HG03521 (cell line): ENCODE results near the gene CCDC117.
"Not testable (repeated sequence)": the region's sequence is repeated elsewhere in the genome, so short reads cannot be mapped to it uniquely, and the experiment has no call there.

Experiments
- ATAC-seq: cut with Tn5 transposase; IDR thresholded peaks from one replicate; pipeline ENCODE4 v1.9.1; 2021; ENCODE audit warnings: mild to moderate bottlenecking, moderate library complexity; ENCODE audit not compliant: unreplicated experiment

CCDC117 gene

DNA sequence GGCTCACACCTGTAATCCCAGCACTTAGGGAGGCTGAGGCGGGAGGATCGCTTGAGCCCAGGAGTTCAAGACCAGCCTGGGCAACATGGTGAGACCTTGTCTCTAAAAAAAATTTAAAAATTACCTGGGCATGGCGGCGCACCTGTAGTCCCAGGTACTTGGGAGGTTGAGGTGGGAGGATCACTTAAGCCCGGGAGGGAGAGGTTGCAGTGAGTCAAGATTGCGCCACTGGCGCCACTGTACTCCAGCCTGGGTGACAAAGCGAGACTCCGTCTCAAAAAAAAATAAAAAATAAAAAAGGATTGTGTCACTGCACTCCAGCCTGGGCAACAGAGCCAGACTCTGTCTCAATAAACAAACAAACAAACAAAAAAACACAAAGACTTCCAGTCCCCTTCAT, 52.0 kb downstream of the CCDC117 start:
- not testable (repeated sequence) for ATAC-seq

DNA sequence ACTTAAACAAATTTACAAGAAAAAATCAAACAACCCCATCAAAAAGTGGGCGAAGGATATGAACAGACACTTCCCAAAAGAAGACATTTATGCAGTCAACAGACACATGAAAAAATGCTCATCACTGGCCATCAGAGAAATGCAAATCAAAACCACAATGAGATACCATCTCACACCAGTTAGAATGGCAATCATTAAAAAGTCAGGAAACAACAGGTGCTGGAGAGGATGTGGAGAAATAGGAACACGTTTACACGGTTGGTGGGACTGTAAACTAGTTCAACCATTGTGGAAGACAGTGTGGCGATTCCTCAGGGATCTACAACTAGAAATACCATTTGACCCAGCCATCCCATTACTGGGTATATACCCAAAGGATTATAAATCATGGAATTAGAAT, 53.9 kb downstream of the CCDC117 start:
- ATAC-seq = not testable (repeated sequence)

- ATAC-seq = no peak
Measured at GRCh38 chr22:28826921-28827320, 54.4 kb downstream of the CCDC117 start.

GRCh38 chr22:28829358-28830181, 57.1 kb downstream of the CCDC117 start:
- no peak for ATAC-seq

DNA sequence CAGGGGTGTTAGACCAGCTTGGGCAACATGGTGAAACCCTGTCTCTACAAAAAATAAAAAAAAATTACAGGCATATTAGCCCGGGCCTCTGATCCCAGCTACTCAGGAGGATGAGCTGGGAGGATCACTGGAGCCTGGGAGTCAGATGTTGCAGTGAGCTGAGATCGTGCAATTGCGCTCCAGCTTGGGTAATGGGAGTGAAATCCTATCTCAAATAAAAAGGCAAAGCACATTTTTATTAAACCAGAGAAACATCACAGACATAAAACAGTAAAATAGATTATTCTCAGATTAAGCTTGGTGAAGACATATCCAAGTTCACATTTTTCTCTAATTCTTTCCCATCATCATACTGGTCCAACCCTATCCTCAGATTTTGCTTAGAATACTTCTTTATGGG, 57.9 kb downstream of the CCDC117 start:
- ATAC-seq = no peak

- ATAC-seq = no peak
Measured at GRCh38 chr22:28831140-28832072, 58.9 kb downstream of the CCDC117 start.

DNA sequence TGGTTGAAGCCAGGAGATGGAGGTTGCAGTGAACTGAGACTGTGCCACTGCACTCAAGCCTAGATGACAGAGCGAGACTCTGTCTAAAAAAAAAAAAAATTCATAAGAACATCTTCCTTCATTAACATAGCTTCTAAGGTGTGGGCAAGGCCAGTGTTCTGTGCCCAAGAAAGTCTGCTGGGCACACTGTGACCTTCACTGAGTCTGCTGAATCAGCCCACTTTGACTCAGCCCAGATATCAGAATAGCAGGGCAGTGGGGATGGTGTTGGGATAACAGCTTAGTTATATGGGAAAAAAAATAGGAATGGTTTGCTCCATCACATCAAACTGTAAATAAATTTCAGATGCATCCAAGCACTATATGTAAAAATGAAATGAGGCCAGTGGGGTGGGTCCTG, 60.2 kb downstream of the CCDC117 start:
- no peak for ATAC-seq

DNA sequence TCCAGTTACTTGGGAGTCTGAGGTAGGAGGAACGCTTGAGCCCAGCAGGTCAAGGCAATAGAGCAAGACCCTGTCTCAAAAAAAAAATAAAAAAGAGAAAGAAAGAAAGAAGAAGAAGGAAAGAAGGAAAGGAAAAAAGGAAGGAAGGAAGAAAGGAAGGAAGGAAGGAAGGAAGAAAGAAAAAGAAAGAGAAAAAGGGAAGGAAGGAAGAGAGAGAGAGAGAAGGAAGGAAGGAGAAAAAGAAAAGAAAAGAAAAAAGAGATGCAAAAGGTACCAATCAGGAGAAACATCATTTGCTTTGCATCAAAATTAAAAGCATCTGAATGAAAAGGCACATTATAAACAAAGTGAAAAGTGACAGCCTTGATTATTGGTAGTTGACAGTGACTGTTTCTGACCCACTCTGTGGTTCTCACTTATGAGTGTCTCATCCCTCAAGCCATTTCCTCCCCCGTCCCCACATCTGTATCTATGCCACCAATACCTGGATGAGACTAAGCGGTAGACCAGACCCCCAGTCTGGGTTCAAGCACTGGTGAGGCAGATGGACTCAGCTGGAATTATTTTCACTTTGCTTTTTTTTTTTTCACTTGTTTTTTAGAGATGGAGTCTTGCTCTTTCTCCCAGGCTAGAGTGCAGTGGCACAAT, 60.9 kb downstream of the CCDC117 start:
- ATAC-seq = no peak

- no peak for ATAC-seq
Measured at GRCh38 chr22:28835630-28836189, 63.2 kb downstream of the CCDC117 start.

DNA sequence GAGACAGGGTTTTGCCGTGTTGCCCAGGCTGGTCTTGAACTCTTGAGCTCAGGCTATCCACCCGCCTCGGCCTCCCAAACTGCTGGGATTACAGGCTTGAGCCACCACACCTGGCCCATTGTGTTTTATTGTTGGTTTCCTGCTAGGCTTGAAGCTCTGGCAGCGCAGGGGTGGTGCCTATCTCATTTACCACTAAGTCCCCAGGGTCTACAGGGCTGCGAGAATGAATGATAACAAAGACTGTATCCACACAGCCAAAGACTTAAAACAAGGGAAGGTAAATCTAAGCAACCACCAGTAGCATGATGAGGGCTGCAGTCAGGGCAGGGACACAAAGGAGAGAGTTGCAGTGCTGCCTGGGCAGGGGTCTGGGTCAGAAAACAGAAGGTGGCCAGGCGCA, 65.1 kb downstream of the CCDC117 start:
- ATAC-seq = no peak
